ENCODE data around the gene OR4N2. TPM values are rescaled to one million over a fixed set of nuclear protein-coding genes. Genes with fewer than 3 reads are reported as not detected.
A peak's percentile ranks its signal among the peaks of the same experiment; 100 is the strongest.

The OR4N2 gene
- total RNA-seq, 1 experiment from 2014 or later = not detected

DNA sequence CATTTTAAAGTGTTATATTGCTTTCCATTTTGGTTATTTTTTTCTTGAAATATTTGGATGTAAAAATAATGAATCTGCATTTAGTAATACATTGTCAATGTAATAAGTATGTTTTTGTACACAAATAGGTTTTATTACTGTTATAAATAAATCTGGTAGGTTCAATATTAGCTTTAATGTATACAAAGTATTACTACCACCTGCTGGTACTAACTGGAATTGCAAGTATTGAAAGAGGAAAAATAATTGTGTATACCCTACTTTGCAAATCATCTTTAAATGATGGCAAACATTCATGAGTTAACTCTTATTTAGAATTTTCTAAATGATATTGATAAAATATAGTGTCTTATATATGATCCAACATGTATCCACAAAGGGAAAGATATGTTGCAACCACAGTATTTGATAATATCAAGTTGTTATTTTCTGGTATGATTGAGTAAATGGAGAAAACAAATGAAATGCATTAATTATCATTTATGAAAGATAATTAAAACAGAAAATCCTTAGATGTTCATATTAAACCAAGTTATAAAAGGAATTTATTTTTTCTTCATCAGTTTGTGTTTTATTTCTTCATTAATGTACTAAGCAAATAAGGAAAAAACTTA, 74.6 kb downstream of the OR4N2 start:
- intact Hi-C loops (cut with micrococcal nuclease) = no loop called here
- no TSS peak for BruUV-seq (replicated peaks)
- TF ChIP-seq, protein P1, sequence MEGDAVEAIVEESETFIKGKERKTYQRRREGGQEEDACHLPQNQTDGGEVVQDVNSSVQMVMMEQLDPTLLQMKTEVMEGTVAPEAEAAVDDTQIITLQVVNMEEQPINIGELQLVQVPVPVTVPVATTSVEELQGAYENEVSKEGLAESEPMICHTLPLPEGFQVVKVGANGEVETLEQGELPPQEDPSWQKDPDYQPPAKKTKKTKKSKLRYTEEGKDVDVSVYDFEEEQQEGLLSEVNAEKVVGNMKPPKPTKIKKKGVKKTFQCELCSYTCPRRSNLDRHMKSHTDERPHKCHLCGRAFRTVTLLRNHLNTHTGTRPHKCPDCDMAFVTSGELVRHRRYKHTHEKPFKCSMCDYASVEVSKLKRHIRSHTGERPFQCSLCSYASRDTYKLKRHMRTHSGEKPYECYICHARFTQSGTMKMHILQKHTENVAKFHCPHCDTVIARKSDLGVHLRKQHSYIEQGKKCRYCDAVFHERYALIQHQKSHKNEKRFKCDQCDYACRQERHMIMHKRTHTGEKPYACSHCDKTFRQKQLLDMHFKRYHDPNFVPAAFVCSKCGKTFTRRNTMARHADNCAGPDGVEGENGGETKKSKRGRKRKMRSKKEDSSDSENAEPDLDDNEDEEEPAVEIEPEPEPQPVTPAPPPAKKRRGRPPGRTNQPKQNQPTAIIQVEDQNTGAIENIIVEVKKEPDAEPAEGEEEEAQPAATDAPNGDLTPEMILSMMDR (IDR thresholded peaks at IDR 0.05; ENCODE audit: unreplicated experiment) = peak; percentile 57
- CTCF ChIA-PET = interaction anchor here (0.6 to 1.0 kb wide), 2 partner anchors 18 to 26 kb away, joined by 3 read pairs; no protein-coding TSS in a partner anchor
- Mint-ChIP-seq H3K9me3 (ENCODE audit: unreplicated experiment) (no peaks in the 10 kb centered on the region), H3K27ac (ENCODE audit: low read depth, unreplicated experiment) (no peak overlapping the region), H3K4me3 (ENCODE audit: unreplicated experiment) (no peak overlapping the region), H3K4me1 (ENCODE audit: insufficient read depth, unreplicated experiment) (no peaks in the 10 kb centered on the region), H3K27me3 (ENCODE audit: insufficient read depth, unreplicated experiment) (peaks cover 41% of the 10 kb centered on the region), H3K36me3 (ENCODE audit: insufficient read depth, unreplicated experiment) (no peaks in the 10 kb centered on the region)
- DNase-seq (ENCODE audit: unreplicated experiment) = peak; percentile 49
- POLR2A ChIA-PET = no interaction called here

Other genes starting within 250 kb of the OR4N2 start
- gene OR11H2, start 89.9 kb upstream of the OR4N2 start, total RNA-seq (2022) = not detected in 2 replicates
- not detected in 2 replicates for gene OR4Q3, start 60.2 kb upstream of the OR4N2 start, total RNA-seq (2022)
- not detected in 2 replicates for gene OR4M1, start 30.3 kb upstream of the OR4N2 start, total RNA-seq (2022)
- gene OR4K2, start 71.4 kb downstream of the OR4N2 start, total RNA-seq (2022) = not detected in 2 replicates
- gene OR4K5, start 116.8 kb downstream of the OR4N2 start, total RNA-seq (2022) = not detected in 2 replicates
- gene OR4K1, start 127.1 kb downstream of the OR4N2 start, total RNA-seq (2022) = not detected in 2 replicates
- gene OR4K15, start 171.8 kb downstream of the OR4N2 start, total RNA-seq (2022) = not detected in 2 replicates
- gene OR4Q2, start 198.4 kb downstream of the OR4N2 start, total RNA-seq (2022) = not detected in 2 replicates
- gene OR4K14, start 215.5 kb downstream of the OR4N2 start, total RNA-seq (2022) = not detected in 2 replicates
- gene OR4K13, start 232.3 kb downstream of the OR4N2 start, total RNA-seq (2022) = not detected in 2 replicates